GM12872 (cell line): ENCODE measurements around the gene TMEM235.

Source experiments
- TF ChIP-seq, protein P1 (sequence below): IDR thresholded peaks from 3 replicates; pipeline ENCODE4 v1.5.1; 2011; ENCODE audit warnings: low read depth, mild to moderate bottlenecking, low read length, moderate library complexity; ENCODE audit not compliant: insufficient read depth

TMEM235 gene

DNA sequence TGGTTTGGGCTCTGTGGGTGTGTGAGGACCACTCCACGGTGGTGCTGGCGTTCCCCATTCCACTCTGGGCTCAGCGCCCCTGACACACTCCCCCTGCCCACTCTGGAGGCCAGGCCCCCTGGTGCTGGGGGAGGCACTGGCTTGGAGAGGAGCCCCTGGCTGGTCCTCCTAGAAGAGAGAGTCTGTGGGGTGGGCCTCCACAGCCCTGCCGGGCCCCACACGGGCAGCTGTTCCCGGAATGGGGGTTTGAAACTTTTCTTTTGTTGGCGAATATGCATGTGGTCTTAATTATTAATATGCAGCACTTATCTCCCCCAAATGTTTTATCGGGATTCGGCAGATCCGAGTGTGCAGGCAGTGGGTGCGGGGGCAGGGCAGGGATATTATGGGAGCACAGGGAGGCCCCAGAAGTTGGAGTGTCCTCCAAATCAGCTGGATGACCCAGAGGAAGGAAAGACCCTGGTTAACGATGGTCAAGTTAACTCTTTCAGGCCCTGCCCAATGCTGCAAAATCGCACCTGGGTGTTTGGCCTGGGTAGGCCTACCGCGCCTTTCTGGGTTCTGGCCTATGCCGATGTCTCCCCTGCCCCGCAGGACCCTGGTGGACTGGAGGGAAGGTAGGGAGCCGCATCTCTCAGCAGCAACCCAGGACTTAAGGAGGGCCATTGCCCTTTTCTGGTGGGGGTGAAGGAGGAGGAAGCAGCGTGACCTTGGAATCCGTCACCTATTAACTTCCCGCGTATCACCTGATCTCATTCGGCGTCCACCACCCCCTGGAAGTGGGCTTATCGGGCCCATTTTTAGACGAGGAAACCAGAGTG, 36.0 kb downstream of the TMEM235 start:
- TF ChIP-seq, protein P1, sequence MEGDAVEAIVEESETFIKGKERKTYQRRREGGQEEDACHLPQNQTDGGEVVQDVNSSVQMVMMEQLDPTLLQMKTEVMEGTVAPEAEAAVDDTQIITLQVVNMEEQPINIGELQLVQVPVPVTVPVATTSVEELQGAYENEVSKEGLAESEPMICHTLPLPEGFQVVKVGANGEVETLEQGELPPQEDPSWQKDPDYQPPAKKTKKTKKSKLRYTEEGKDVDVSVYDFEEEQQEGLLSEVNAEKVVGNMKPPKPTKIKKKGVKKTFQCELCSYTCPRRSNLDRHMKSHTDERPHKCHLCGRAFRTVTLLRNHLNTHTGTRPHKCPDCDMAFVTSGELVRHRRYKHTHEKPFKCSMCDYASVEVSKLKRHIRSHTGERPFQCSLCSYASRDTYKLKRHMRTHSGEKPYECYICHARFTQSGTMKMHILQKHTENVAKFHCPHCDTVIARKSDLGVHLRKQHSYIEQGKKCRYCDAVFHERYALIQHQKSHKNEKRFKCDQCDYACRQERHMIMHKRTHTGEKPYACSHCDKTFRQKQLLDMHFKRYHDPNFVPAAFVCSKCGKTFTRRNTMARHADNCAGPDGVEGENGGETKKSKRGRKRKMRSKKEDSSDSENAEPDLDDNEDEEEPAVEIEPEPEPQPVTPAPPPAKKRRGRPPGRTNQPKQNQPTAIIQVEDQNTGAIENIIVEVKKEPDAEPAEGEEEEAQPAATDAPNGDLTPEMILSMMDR, result no peak

DNA sequence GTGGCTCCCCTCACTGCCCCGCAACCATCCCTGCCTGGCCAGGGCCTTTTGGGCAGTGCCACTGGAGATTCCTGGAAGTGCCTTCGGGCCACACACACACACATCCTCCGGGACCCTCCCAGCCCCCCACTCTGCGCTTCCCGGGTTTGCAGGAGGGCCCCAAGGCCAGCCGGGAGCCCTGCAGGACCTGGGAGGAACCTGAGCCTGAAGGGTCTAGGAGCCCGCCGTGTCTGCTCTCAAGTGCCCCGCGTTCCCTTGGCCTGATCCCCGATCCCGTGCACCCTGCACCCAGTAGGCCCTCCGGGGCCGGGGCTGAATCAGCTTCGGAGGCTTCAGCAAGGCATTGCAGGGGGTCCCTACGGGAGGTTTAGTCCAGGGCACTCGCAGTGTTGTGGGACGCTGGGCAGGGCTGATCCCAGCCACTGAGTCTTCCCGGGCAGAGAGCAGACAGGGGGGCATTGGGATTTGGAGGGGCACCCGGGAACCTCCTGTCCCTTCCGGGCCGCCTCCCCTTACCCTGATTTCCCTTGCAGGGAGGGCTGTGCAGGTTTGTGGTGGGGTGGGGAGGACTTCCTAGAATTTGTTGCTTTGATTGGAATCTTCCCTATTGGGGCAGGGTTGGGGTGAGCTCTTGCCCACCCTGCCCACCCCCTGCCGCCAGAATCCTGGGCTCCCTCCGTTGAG, 36.9 kb downstream of the TMEM235 start:
- TF ChIP-seq, protein P1, result no peak

DNA sequence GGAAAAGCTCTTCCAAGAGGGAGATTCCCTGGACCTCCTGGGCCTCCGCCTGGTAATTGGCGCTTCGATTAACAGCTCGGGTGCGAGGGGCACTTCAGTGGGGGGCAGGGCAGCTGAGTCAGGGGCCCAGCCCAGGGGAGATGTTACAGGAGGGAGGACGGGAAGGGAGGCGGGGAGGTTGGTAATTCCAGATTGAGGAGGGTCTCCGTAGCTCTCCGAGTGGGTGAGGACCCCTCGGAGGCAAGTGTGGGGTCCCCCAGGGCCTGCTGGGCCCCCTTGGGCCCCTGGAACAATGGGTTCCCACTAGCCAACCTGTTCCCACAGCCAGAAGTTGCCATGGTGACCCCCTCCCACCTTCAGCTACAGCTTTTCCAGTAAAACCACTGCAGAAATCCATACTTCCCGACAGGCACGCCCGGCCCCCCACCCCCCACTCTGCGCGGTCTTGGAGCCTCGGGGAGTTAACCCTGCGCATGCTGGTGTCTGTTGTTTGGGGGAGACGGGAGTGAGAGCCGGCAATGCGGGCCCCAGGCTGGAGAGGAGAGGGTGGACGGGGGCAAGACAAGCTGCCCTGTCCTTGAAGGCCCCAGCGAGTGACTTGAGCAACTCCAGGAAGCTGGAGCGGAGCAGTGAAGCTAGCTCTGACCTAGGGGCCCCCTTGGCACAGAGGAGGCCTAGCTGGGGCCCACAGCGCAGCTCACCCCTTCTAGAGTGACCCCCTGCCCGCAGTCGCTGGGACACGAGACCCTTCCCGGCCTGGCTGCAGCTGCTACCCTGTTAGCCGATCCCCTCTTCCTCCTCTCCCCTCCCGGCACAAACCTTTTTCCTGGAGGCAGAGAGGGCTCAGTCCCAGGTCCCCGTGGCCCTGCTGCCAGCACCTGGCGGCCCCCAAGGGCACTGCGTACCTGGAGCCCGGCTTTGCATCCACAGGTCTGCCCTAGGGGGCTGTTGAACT, 37.8 kb downstream of the TMEM235 start:
- TF ChIP-seq, protein P1, result no peak

DNA sequence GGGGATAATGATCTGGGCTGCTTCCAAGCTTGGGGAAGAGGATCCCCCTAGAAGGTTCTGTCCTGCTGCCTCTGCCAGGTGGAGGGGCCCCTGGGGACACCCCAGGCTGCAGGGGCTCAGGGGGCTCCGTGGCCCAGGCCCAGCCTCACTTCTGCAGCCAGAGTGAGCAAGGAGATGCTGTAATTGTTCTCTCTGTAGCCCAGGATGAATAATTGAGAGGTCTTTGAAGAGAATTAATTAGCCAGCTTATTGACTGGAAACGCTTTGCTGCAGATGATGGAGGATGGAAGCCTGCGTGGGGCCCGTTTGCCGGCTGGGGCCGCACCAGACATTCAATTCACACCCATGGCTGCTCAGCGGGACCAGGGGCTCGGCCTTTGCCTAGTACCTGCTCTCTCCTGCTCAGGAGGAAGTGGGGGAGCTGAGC, 38.5 kb downstream of the TMEM235 start:
- TF ChIP-seq, protein P1, result no peak

DNA sequence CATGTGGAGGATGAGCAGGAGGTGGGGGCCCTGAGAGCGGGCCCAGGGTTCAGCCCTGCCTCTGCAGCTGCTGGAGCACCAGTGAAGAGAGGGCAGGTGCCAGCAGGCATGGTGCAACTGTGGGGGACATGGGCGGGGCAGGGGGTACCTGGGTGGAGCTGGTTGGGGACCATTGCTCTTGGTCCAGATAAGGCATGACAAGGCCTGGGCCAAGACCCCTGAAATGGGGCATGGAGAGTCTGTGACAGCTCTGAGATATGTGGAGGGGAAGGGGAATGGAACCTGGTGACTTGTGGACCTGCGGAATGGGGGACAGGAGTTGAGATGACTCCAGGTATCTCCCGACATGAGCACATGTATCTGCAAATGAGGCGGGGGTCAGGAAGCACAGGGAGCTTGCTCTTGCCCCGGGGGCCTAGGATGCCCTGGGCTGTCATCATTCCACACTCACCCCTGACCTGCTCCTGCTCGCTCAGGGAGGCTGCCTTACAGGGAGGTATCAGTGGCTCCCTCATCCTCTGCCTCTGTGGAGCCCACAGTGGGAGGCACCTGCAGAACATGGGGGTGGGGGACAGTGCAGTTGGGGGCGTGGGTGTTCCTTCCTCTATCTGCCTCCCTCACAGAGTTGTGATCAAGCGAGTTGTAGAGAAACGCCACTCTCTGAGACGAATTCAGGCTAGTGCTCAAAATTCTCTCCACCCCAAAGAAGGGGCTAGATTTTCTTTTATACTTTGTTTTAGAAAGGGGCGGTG, 40.2 kb downstream of the TMEM235 start:
- TF ChIP-seq, protein P1, result no peak

DNA sequence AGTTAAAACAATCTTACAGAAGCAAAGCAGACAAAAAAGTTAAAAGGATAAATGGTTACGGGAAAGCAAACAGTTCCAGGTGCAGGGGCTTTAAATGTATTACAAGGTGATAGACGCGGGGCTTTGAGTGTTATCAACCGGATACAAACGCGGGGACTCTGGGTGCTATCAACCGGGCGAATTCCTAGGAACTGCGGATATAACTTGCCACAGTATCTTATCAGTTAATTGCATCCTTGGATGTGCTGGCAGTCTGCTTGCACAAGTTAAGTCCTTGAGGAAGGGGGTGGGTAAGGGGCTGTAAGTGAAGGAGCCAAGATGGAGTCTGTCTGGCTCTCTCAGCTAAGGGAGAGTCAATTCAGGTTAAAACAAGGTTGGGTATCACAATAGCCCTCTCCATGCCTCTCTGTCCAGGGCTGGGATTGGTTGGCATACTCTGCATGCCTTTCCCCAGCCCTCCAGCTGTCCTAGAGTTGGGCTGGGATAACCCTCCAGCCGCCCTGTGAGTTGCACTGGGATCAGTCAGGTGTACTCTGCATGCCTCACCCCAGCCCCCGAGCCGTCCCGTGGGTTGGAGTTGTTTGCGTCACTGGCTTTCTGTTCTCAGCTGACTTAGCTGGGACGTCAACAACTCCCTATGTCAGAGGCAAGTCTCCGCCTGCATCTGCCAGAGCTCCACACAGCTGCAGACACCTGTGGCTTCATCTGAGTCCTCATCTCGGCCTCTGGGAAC, 40.9 kb downstream of the TMEM235 start:
- TF ChIP-seq, protein P1, result no peak
